Liver (tissue), 3 donors: ENCODE data around the gene PABPN1L.

Source experiments
- CTCF ChIP-seq: fragments of 150-350 bp; IDR thresholded peaks from 2 replicates; pipeline ENCODE4 v1.5.1; 2017; ENCODE audit warnings: improper control_type of control experiment, low read depth, low read length; ENCODE audit not compliant: missing input control
- EGR1 ChIP-seq, 2 donors: IDR thresholded peaks; 2 replicates each; pipeline ENCODE4 v1.6.1; 2016 to 2018; ENCODE audit warnings: antibody characterized with exemption in 2 of 2, low read depth in 2 of 2
- FOXA1 ChIP-seq: IDR thresholded peaks from 2 replicates; pipeline ENCODE4 v1.6.1; 2016; ENCODE audit warnings: antibody characterized with exemption
- HNF4G ChIP-seq: IDR thresholded peaks from 2 replicates; pipeline ENCODE4 v1.6.1; 2016; ENCODE audit warnings: antibody characterized with exemption
- JUND ChIP-seq, 2 donors: IDR thresholded peaks; 2 replicates each; pipeline ENCODE4 v1.6.1; 2016; ENCODE audit warnings: antibody characterized with exemption in 2 of 2
- MAX ChIP-seq: IDR thresholded peaks from 2 replicates; pipeline ENCODE4 v1.6.1; 2016; ENCODE audit warnings: antibody characterized with exemption
- REST ChIP-seq: IDR thresholded peaks from 2 replicates; pipeline ENCODE4 v1.6.1; 2016; ENCODE audit warnings: antibody characterized with exemption, mild to moderate bottlenecking
- SP1 ChIP-seq: IDR thresholded peaks from 2 replicates; pipeline ENCODE4 v1.6.1; 2018; ENCODE audit warnings: antibody characterized with exemption, mild to moderate bottlenecking
- donor health status: healthy.
- donor health status: healthy.

GRCh38 chr16:88828711-88829110, 37.7 kb downstream of the PABPN1L start:
- no peak for TF ChIP-seq FOXA1
- no peak for TF ChIP-seq CTCF
- TF ChIP-seq EGR1 (IDR thresholded peaks at IDR 0.05; ENCODE audit: low read depth in 2 of 2): no peak
- TF ChIP-seq REST: no peak
- TF ChIP-seq SP1: no peak
- TF ChIP-seq JUND (IDR thresholded peaks at IDR 0.05): no peak
- TF ChIP-seq MAX: no peak
- no peak for TF ChIP-seq HNF4G
